MCF 10A (cell line): ENCODE results near the gene ST6GALNAC4. TPM values are rescaled to one million over a fixed set of nuclear protein-coding genes. Genes with fewer than 3 reads are reported as not detected.

ENCODE experiments used
- BruUV-seq: library from RNA; stranded (reverse); fragments of 400-500 nt; replicated peaks from 2 replicates; lab custom pipeline; 2021; lab: Mats Ljungman, UMichigan
- CTCF ChIA-PET: fragments of 300-600 bp; sonication (Branson Sonifier 250); formaldehyde crosslinking; extraction: SDS; loops from one replicate; lab custom pipeline; 2021; ENCODE audit warnings: antibody characterized with exemption, inconsistent platforms; lab: Yijun Ruan, JAX
- POLR2A ChIA-PET: fragments of 300-600, 350-650 bp; sonication (Branson Sonifier 250); formaldehyde crosslinking; extraction: SDS; loops from one replicate; lab custom pipeline; 2020; ENCODE audit warnings: antibody characterized with exemption, inconsistent platforms; lab: Yijun Ruan, JAX
- DNase-seq: peaks from one replicate; pipeline ENCODE4 v3.0.0-alpha.2; 2018; ENCODE audit not compliant: unreplicated experiment
- H3K27ac Mint-ChIP-seq: one replicate; pipeline ENCODE4 v1.8.0; 2022; ENCODE audit warnings: mild to moderate bottlenecking, low read depth, mixed read lengths; ENCODE audit not compliant: unreplicated experiment
- H3K27me3 Mint-ChIP-seq: one replicate; pipeline ENCODE4 v1.8.0; 2022; ENCODE audit warnings: mixed read lengths; ENCODE audit not compliant: insufficient read depth, unreplicated experiment
- H3K36me3 Mint-ChIP-seq: one replicate; pipeline ENCODE4 v1.8.0; 2022; ENCODE audit warnings: mild to moderate bottlenecking, moderate library complexity, mixed read lengths; ENCODE audit not compliant: insufficient read depth, unreplicated experiment
- H3K4me1 Mint-ChIP-seq: one replicate; pipeline ENCODE4 v1.8.0; 2022; ENCODE audit warnings: mixed read lengths; ENCODE audit not compliant: insufficient read depth, unreplicated experiment
- H3K4me3 Mint-ChIP-seq: one replicate; pipeline ENCODE4 v1.8.0; 2022; ENCODE audit warnings: mild to moderate bottlenecking, moderate library complexity, mixed read lengths; ENCODE audit not compliant: unreplicated experiment
- H3K9me3 Mint-ChIP-seq: one replicate; pipeline ENCODE4 v1.8.0; 2022; ENCODE audit warnings: mixed read lengths; ENCODE audit not compliant: unreplicated experiment
- CTCF ChIP-seq: fragments of 200-600 bp; IDR thresholded peaks from one replicate; pipeline ENCODE4 v1.8.0; 2022; ENCODE audit warnings: antibody characterized with exemption, mild to moderate bottlenecking; ENCODE audit not compliant: unreplicated experiment
- intact Hi-C: fragments of 100-400 bp; cut with micrococcal nuclease; formaldehyde crosslinking; loops from 2 replicates; pipeline ENCODE4 v1.14.1; 2022
- total RNA-seq: library from RNA; stranded (reverse); gene quantifications from 2 replicates; pipeline ENCODE4 v1.2.3, GENCODE V29; 2022

Gene ST6GALNAC4
- total RNA-seq, 1 experiment from 2014 or later, result 39.5 TPM

DNA sequence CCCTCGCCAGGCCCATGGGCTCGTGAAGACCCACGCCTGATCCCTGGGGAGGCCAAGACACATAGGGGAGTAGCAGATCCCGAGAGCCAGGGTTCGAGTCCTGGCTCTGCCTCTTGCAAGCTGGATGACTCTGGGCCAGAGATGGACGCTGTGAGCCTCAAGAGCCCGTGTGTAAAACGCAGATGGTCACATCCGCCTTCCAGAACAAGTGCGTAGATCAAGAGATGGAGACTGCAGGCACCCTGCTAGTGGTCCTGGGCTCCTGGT lies 8.2 kb downstream of the ST6GALNAC4 start:
- Mint-ChIP-seq H3K4me1 (peaks cover 8% of the 10 kb centered on the region), H3K27me3 (no peaks in the 10 kb centered on the region), H3K36me3 (peaks cover 17% of the 10 kb centered on the region), H3K4me3 (no peak overlapping the region), H3K9me3 (no peaks in the 10 kb centered on the region), H3K27ac (no peak overlapping the region)
- CTCF ChIA-PET, result interaction anchor here (1.1 kb wide), 1 partner anchor 174 kb away, joined by 3 read pairs; the partner anchor contains the start of gene TOR2A
- no peak for DNase-seq
- POLR2A ChIA-PET, result no interaction called here
- no peak for TF ChIP-seq CTCF
- intact Hi-C loops, result no loop called here
- no TSS peak for BruUV-seq

DNA sequence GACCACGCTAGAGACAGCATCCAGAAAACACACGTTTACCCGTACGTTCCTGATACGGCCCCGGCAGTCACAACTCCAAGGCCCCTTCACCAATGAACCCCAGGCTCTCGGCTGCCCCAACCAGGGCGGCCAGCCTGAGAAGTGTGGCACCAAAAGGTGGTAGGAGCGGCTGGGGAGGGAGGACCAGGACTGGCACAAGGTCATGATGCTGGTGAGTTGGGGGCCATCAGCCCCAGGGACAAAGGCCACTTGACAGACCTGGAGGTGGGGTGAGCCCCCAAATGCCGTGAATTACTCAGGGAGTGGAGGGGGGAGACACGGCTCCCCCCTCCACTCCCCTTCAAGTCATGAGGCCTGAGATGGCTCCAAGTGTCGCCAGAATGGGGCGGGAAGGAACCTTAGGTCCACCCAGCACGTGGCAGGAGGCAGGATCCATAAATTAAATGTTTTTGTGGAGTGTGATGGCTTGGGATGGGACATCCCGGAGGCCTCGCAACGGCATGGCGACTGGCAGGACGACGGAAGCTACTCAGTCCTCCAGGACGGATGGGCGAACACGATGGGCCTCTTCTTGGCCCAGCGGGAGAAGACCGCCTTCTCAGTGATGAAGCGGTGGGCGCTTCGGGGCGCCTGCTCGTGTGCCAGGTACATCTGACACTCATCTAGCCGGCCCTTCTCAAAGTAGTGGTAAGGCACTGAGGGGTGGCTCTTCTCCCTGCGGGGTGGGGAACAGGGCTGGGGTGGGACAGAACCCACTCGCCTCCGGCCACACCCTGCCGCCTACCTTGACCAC lies 8.8 kb downstream of the ST6GALNAC4 start:
- Mint-ChIP-seq H3K27me3 (no peaks in the 10 kb centered on the region), H3K4me1 (peaks cover 8% of the 10 kb centered on the region), H3K27ac (no peak overlapping the region), H3K4me3 (no peak overlapping the region), H3K9me3 (no peaks in the 10 kb centered on the region), H3K36me3 (peaks cover 16% of the 10 kb centered on the region)
- intact Hi-C loops, result no loop called here
- POLR2A ChIA-PET, result no interaction called here
- TF ChIP-seq CTCF, result no peak
- CTCF ChIA-PET, result no interaction called here
- DNase-seq, result no peak
- BruUV-seq, result no TSS peak

GRCh38 chr9:127905788-127906191 lies 11.1 kb downstream of the ST6GALNAC4 start:
- intact Hi-C loops, result no loop called here
- Mint-ChIP-seq H3K9me3 (no peaks in the 10 kb centered on the region), H3K4me3 (no peak overlapping the region), H3K4me1 (peaks cover 9% of the 10 kb centered on the region), H3K36me3 (peaks cover 14% of the 10 kb centered on the region), H3K27me3 (no peaks in the 10 kb centered on the region), H3K27ac (no peak overlapping the region)
- ChIA-PET POLR2A (no interaction called here), CTCF (no interaction called here)
- no peak for TF ChIP-seq CTCF
- no TSS peak for BruUV-seq
- no peak for DNase-seq

DNA sequence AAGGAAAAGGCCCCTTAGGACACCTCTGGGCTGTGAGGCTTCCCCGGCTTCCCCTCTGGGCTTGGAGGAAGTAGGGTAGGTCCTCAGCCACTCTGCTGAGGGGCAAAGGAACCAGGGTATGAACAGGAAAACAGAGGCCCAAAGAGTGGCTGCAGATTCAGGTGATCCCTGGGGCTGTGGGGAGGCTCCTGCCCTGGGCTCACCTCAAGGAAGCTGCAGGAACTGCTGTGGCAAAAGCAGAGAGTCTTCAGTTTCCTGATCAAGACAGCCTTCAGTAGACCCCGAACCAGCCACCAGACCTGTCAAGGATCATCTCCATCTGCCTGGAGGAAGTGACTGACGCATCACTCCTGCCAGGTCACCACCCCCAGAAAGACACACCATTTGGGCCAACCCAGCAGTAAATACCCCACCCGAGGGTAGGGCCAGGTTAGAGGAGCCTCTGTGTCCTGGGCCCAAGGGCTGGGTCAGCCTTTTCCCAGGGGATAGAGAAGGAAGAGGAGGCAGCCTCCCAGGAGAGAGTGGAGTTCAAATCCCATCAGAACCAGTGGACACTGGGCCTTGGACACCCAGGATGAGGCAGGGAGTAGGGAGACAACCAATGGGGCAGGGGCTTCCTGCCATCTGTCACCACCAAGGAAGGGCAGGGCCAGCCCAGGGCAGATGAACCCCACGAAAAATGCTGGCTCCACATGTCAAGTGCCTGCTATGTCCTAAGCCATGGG lies 11.7 kb downstream of the ST6GALNAC4 start:
- no peaks in the 10 kb centered on the region for H3K9me3 Mint-ChIP-seq
- DNase-seq, result no peak
- no peak overlapping the region for H3K27ac Mint-ChIP-seq
- POLR2A ChIA-PET, result interaction anchor here (0.6 kb wide), 1 partner anchor 12 kb away, joined by 4 read pairs; the partner anchor contains the start of gene ST6GALNAC4
- CTCF ChIA-PET, result no interaction called here
- H3K4me3 Mint-ChIP-seq, result no peak overlapping the region
- peaks cover 10% of the 10 kb centered on the region for H3K36me3 Mint-ChIP-seq
- BruUV-seq, result no TSS peak
- intact Hi-C loops, result no loop called here
- TF ChIP-seq CTCF, result no peak
- no peaks in the 10 kb centered on the region for H3K27me3 Mint-ChIP-seq
- H3K4me1 Mint-ChIP-seq, result peaks cover 6% of the 10 kb centered on the region
